ENCODE measurements around the gene CA5A. TPM values are rescaled to one million over a fixed set of nuclear protein-coding genes. Genes with fewer than 3 reads are reported as not detected.
A peak's percentile ranks its signal among the peaks of the same experiment; 100 is the strongest.
"Not testable (repeated sequence)": the region's sequence is repeated elsewhere in the genome, so short reads cannot be mapped to it uniquely, and the experiment has no call there.

CA5A gene
- total RNA-seq, 1 experiment from 2014 or later = not detected

GRCh38 chr16:87877942-87878507 lies 58.3 kb downstream of the CA5A start:
- ChIA-PET POLR2A (interaction anchor here (0.7 kb wide), 1 partner anchor 133 kb away, joined by 4 read pairs; no protein-coding TSS in a partner anchor), CTCF (interaction anchor here (0.6 kb wide), 1 partner anchor 15 kb away, joined by 3 read pairs; no protein-coding TSS in a partner anchor)
- intact Hi-C loops (cut with micrococcal nuclease) = no loop called here
- no peaks in the 10 kb centered on the region for H3K4me1 Mint-ChIP-seq (ENCODE audit: insufficient read depth, unreplicated experiment)
- no peak overlapping the region for H3K27ac Mint-ChIP-seq (ENCODE audit: low read depth, unreplicated experiment)
- H3K36me3 Mint-ChIP-seq (ENCODE audit: insufficient read depth, unreplicated experiment) = no peaks in the 10 kb centered on the region
- H3K27me3 Mint-ChIP-seq (ENCODE audit: insufficient read depth, unreplicated experiment) = peaks cover 31% of the 10 kb centered on the region
- no peak for DNase-seq (ENCODE audit: unreplicated experiment)
- BruUV-seq (replicated peaks) = no TSS peak
- no peak overlapping the region for H3K4me3 Mint-ChIP-seq (ENCODE audit: unreplicated experiment)
- H3K9me3 Mint-ChIP-seq (ENCODE audit: unreplicated experiment) = no peaks in the 10 kb centered on the region
- no peak for TF ChIP-seq CTCF (IDR thresholded peaks at IDR 0.05; ENCODE audit: unreplicated experiment)

- Mint-ChIP-seq H3K36me3 (ENCODE audit: insufficient read depth, unreplicated experiment) (no peaks in the 10 kb centered on the region), H3K27ac (ENCODE audit: low read depth, unreplicated experiment) (no peak overlapping the region), H3K9me3 (ENCODE audit: unreplicated experiment) (no peaks in the 10 kb centered on the region), H3K4me1 (ENCODE audit: insufficient read depth, unreplicated experiment) (peaks cover 8% of the 10 kb centered on the region), H3K27me3 (ENCODE audit: insufficient read depth, unreplicated experiment) (peaks cover 11% of the 10 kb centered on the region), H3K4me3 (ENCODE audit: unreplicated experiment) (no peak overlapping the region)
- POLR2A ChIA-PET = no interaction called here
- CTCF ChIA-PET = interaction anchor here (0.7 to 2.6 kb wide), 5 partner anchors 11 to 98 kb away, joined by 3 to 23 read pairs (median 4); no protein-coding TSS in a partner anchor
- no peak for TF ChIP-seq CTCF (IDR thresholded peaks at IDR 0.05; ENCODE audit: unreplicated experiment)
- intact Hi-C loops (cut with micrococcal nuclease) = loop anchor here (5.0 kb wide), 1 partner anchor 32 kb away; no protein-coding TSS in a partner anchor
- BruUV-seq (replicated peaks) = no TSS peak
- DNase-seq (ENCODE audit: unreplicated experiment) = no peak
Observed at GRCh38 chr16:87874639-87875427, 61.5 kb downstream of the CA5A start.

GRCh38 chr16:87870418-87871291 lies 65.7 kb downstream of the CA5A start:
- Mint-ChIP-seq H3K4me1 (ENCODE audit: insufficient read depth, unreplicated experiment) (peaks cover 13% of the 10 kb centered on the region), H3K27ac (ENCODE audit: low read depth, unreplicated experiment) (peak overlapping the region; percentile 49), H3K4me3 (ENCODE audit: unreplicated experiment) (peak overlapping the region; percentile 14), H3K36me3 (ENCODE audit: insufficient read depth, unreplicated experiment) (peaks cover 29% of the 10 kb centered on the region)
- POLR2A ChIA-PET = interaction anchor here (0.9 to 11.0 kb wide), 16 partner anchors 15 to 482 kb away, joined by 3 to 220 read pairs (median 6); partner anchors contain the start of genes BANP and KLHDC4
- not testable (repeated sequence) for BruUV-seq (replicated peaks); H3K9me3 Mint-ChIP-seq (ENCODE audit: unreplicated experiment); H3K27me3 Mint-ChIP-seq (ENCODE audit: insufficient read depth, unreplicated experiment)
- intact Hi-C loops (cut with micrococcal nuclease) = loop anchor here (1.0 to 5.0 kb wide), 4 partner anchors 20 to 234 kb away; no protein-coding TSS in a partner anchor
- CTCF ChIA-PET = interaction anchor here (0.6 to 9.2 kb wide), 28 partner anchors 11 to 436 kb away, joined by 3 to 205 read pairs (median 5); partner anchors contain the start of gene KLHDC4
- peak; percentile 68 for DNase-seq (ENCODE audit: unreplicated experiment)

GRCh38 chr16:87869879-87870417 lies 66.4 kb downstream of the CA5A start:
- H3K4me3 Mint-ChIP-seq (ENCODE audit: unreplicated experiment) = peak overlapping the region; percentile 14
- not testable (repeated sequence) for BruUV-seq (replicated peaks); H3K27me3 Mint-ChIP-seq (ENCODE audit: insufficient read depth, unreplicated experiment); H3K9me3 Mint-ChIP-seq (ENCODE audit: unreplicated experiment); DNase-seq (ENCODE audit: unreplicated experiment); H3K27ac Mint-ChIP-seq (ENCODE audit: low read depth, unreplicated experiment)
- H3K36me3 Mint-ChIP-seq (ENCODE audit: insufficient read depth, unreplicated experiment) = peaks cover 36% of the 10 kb centered on the region
- peaks cover 15% of the 10 kb centered on the region for H3K4me1 Mint-ChIP-seq (ENCODE audit: insufficient read depth, unreplicated experiment)
- CTCF ChIA-PET = interaction anchor here (1.2 to 9.2 kb wide), 6 partner anchors 10 to 95 kb away, joined by 3 to 205 read pairs (median 28); no protein-coding TSS in a partner anchor
- POLR2A ChIA-PET = interaction anchor here (0.7 to 11.0 kb wide), 10 partner anchors 14 to 108 kb away, joined by 3 to 220 read pairs (median 12); partner anchors contain the start of genes BANP and KLHDC4
- intact Hi-C loops (cut with micrococcal nuclease) = loop anchor here (5.0 kb wide), 1 partner anchor 37 kb away; no protein-coding TSS in a partner anchor

GRCh38 chr16:87869061-87869878 lies 67.1 kb downstream of the CA5A start, which contains the start of gene SLC7A5:
Gene SLC7A5, minus strand, starts transcription at chr16:87869507. Its CDS starts 85 bp downstream, at chr16:87869422.
- intact Hi-C loops (cut with micrococcal nuclease); H3K9me3 Mint-ChIP-seq (ENCODE audit: unreplicated experiment): not testable (repeated sequence)
- H3K4me1 Mint-ChIP-seq (ENCODE audit: insufficient read depth, unreplicated experiment) = peaks cover 18% of the 10 kb centered on the region

More at GRCh38 chr16:87869061-87869878, 67.1 kb downstream of the CA5A start, which contains the start of gene SLC7A5:
- peak; percentile 80 for DNase-seq (ENCODE audit: unreplicated experiment)
- ChIA-PET CTCF (interaction anchor here (0.6 to 9.2 kb wide), 7 partner anchors 10 to 162 kb away, joined by 3 to 205 read pairs (median 3); no protein-coding TSS in a partner anchor), POLR2A (interaction anchor here (0.7 to 11.0 kb wide), 11 partner anchors 14 to 107 kb away, joined by 3 to 220 read pairs (median 7); partner anchors contain the start of genes BANP and KLHDC4)
- BruUV-seq (replicated peaks); H3K27me3 Mint-ChIP-seq (ENCODE audit: insufficient read depth, unreplicated experiment): not testable (repeated sequence)
- Mint-ChIP-seq H3K36me3 (ENCODE audit: insufficient read depth, unreplicated experiment) (peaks cover 43% of the 10 kb centered on the region), H3K27ac (ENCODE audit: low read depth, unreplicated experiment) (peak within 1 kb of the TSS; percentile 68), H3K4me3 (ENCODE audit: unreplicated experiment) (peak within 1 kb of the TSS; percentile 96)

Data from MCF 10A (cell line).